Activated CD8-positive, alpha-beta memory T cell treated with anti-CD3 and anti-CD28 coated beads for 4 hours (primary cell): ENCODE results near the gene THADA.

Experiments used
- DNase-seq, 2 donors: peaks; one replicate each; pipeline ENCODE4 v3.0.0-alpha.2; 2020; ENCODE audit warnings: low read depth in 2 of 2

Gene THADA

GRCh38 chr2:43276266-43276941 lies 319.4 kb downstream of the THADA start:
- DNase-seq: no peak

DNA sequence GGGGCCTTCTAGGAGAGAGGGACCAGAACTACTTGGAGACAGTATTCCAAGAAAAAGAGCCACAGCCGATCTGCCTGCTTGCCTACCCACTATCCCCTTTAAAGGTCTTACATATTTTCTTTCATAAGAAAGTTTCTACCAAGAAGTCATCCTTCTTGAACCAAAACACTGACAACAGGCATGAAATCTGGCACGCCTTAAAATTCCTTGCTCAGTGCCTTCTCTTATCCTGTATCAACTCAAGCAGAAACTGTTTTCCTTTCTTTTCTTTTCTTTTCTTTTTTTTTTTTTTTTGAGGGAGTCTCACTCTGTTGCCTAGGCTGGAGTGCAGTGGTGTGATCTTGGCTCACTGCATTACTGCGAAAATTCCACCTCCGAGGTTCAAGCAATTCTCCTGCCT lies 321.1 kb downstream of the THADA start:
- DNase-seq: no peak

DNA sequence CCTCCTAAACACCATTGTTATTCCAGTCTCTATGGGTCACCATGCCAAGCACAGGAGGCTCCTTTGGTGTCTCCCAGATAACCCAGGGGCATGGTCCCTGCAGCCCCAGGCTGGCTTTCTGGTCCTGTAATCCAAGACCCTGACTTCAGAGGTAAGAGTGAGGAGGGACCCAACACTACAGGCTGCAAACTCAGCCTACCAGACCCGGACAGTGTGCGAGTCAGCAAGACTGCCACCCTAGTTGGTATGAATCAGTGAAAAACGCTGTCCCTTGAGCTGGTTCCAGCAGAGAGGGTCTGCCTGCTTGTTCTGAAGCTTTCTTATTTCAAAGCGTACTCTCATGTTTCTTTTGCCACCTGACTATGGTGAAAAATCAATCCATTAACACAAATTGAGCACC lies 321.8 kb downstream of the THADA start:
- no peak for DNase-seq

DNA sequence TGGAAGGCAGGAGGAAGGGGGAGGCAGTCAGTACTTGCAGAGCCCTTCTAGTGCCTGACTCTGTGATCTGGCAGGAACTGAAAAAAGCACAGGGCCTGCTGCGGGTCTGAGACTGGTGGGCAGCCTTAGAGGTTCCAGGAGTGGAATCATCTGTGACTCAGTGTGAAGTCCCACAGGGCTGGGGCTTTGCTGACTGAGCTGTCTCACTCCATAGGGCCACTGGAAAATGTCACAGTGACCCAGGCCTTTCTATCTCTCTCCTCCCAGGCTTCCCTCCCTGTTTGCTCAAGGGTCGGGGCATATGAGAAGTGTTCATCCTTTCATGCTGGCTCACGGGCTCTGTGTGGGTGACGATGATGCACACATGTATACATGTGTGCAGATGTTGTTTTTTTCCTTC lies 322.3 kb downstream of the THADA start:
- no peak for DNase-seq

DNA sequence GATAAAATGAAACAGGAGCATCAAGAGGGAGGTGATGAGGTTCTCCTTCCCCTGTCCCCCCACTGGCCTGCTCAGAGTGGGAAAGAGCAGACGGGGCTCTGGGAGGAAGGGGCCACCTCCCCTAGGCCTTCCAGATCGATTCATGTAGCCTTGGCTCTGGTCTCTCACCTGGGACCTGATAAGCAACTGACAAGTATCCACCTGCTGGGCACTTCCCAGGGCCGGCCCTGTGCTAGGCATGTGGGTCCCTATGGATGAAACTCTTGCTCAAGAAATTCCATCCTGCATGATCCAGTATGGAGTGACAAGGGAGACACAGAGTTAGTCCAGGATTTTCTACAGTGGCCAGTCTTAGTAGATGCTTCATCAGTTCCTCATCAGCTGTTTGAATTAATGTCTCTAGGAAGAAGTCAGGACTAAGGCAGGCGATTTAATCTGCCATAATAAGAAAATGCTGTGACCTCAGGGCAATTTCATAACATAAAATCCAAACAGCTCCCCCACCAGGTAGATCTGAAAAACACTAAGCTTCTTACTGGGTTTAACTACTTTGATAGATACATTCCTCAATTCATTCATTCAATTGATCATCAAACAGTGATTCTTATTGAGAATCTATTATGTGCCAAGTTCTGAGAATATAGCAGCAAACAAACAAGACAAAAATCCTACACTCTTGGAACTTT lies 324.8 kb downstream of the THADA start:
- no peak for DNase-seq

DNA sequence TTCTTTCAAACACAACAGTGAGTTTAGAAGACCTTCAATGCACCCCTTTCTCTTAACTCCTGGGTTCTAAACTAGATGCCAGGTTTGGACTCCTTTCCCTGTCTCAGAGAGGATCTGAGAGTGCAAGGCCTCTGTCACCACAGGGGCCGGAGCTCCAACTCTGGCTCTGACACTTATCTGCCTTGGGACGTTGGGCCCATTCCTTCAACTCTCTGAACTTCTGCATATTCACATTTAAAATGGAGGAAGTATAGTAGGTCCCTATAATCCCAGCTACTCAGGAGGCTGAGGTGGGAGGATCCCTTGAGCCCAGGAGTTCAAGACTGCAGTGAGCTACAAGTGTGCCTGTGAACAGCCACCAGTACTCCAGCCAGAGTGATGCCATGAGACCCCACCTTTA lies 325.4 kb downstream of the THADA start:
- no peak for DNase-seq

- DNase-seq: no peak
Observed at GRCh38 chr2:43269706-43270105, 326.1 kb downstream of the THADA start.

DNA sequence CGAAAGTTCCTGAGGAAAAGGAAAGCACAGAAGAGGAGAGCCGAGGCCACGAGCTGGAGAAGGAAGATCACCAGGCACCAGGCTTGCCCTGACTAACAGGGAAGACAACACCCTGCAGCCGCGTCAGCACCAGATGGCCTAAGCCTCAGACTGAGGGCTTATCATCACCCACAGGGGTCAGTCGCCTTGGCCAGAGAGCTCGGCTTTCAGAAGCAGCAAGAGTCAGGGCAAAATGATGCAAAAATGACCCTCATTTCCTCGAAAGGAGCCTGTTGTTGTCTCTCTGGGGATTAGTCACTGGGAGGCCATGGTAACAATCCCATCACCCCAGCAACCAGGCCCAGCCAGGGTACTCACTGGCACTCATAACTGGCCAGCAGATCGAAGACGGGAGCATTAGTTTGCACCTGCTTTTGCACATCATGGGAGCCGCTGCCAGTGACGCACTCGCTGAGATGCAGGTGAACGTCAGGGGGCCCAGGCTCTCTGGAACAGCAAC lies 326.7 kb downstream of the THADA start:
- no peak for DNase-seq

DNA sequence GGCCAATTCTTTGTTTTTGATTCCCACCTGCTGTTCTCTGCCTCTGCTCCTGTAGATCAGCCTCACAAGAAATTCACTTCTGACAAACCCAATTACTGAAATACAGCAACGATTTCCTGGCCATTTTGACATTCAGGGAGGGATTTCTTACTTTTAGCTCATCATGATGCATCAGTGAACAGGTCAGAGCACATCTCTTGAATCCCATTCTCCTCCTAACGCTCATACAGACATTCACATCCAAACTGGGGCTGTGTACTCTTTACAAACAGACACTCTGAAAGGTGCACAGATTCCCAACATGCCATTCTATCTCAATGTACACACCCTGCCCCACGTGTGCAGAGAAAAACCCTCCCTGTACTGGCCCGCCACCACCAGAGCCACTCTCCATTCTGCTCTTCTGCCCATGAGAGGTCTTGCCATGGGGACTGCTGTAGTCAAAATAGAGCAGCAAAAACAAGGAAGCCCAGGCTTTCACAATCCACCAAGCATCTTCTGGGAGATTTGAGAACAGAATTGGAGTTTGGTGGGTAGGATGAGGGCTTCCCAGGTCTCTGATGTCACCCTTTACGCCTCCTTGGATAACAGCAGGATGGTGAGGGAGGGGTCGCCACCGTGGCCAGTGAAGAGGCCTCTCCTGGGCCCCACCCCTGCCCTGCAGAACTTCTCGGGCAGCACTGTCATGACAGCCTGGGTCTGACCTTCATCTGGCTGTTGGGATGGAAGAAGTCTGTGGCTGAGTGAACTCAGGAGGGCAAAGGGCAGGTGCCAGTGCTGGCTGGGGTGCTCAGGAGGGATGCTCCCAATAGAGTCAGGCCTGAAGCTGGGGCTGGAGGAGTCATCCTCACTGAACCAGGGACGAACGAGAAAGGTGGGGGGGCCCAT lies 327.5 kb downstream of the THADA start:
- DNase-seq: no peak

DNA sequence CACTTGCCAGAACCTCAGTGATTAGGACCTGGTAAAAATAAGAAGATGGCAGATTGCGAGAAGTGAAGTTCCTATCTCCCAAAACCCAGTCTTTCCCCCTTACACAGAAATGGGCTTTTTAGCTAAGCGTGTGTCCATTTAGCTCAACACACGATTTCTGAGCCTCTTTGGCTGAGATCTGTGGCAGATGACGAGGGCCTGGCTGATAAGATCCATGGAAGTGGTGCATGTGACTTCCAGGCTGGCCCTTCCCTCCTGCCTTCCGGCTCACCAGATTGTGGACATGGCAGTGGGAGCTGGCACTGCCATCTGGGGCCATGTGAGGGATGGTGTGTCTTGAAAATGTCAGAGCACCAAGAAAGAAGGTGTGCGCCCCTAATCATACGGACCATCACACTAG lies 328.5 kb downstream of the THADA start:
- DNase-seq: no peak

- DNase-seq: no peak
Observed at GRCh38 chr2:43266711-43267111, 329.1 kb downstream of the THADA start.

GRCh38 chr2:43265421-43265820 lies 330.4 kb downstream of the THADA start:
- no peak for DNase-seq

DNA sequence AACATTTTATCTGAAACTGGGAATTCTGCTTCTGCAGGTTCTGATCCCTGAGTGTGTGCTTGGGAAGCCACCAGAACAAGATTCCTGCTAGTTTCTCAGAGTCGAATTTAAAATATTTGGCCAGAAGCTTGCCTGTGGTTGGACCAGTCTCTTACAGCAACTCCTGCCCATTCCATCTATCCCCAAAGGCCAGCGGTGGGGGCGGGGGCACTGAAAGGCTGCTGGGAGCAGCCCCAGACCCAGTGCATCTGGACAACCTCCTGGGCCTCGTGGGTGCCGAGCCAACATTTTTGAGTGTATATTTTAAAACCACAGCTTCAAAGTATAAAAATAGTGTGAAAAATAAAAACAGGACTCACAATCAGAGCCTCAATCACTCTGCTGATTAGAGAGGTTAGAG lies 330.8 kb downstream of the THADA start:
- DNase-seq: no peak

DNA sequence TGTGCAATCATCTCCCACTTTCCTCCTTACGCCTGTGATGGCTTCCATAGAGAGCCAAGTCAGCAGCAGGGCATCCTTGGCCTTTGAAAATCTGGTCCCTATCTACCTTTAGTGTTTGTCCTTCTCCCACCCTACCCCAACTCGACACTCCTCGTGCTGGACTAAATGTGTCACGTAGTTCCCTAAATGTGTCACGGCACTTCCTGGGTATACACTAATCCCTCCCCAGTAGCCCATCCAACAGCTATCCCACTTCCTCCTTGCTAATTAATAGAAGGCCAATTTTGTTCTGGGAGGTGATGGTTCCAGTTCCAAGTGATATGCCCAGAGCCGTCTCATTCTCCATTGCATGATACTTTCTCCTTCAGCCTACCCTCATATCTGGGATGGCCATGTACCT lies 332.9 kb downstream of the THADA start:
- DNase-seq: no peak

DNA sequence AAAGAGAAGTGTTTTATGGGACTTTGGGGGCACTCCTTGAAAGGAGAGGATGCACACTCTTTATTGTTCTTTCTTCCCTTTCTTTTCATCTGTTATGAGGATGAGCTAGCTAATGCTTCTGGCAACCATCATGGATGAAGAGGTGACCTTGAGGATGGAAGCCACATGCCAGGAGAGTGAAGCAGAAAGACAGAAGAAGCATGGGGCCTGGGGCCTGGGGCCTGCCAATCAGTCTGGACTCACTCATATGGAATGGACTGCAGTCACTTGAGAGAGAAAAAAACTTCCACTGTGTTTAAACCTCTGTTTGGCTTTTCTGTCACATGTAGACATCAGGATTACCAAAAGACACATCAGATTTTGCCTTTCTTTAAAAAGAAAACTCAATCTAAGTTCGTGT lies 333.6 kb downstream of the THADA start:
- no peak for DNase-seq

- DNase-seq: no peak
Observed at GRCh38 chr2:43259512-43259911, 336.3 kb downstream of the THADA start.

GRCh38 chr2:43258547-43259156 lies 337.2 kb downstream of the THADA start:
- no peak for DNase-seq

GRCh38 chr2:43255296-43255910 lies 340.4 kb downstream of the THADA start:
- no peak for DNase-seq

GRCh38 chr2:43254331-43254730 lies 341.5 kb downstream of the THADA start:
- no peak for DNase-seq

- no peak for DNase-seq
Observed at GRCh38 chr2:43251171-43251731, 344.6 kb downstream of the THADA start.

- no peak for DNase-seq
Observed at GRCh38 chr2:43250015-43250414, 345.8 kb downstream of the THADA start.
